ENCODE data around the gene IL4R.
"Not testable (repeated sequence)": the region's sequence is repeated elsewhere in the genome, so short reads cannot be mapped to it uniquely, and the experiment has no call there.

IL4R gene

GRCh38 chr16:27315333-27316037, 1.7 kb downstream of the IL4R start:
- no peak for DNase-seq

- DNase-seq: no peak
These were observed 2.4 kb downstream of the IL4R start for GRCh38 chr16:27316038-27316680.

- no peak for DNase-seq
These were observed 3.5 kb downstream of the IL4R start for GRCh38 chr16:27317320-27317719.

GRCh38 chr16:27317738-27318391, 4.1 kb downstream of the IL4R start:
- no peak for DNase-seq

- DNase-seq: peak in 1 of 2 donors; percentile 20
These were observed 4.8 kb downstream of the IL4R start for GRCh38 chr16:27318392-27319256.

GRCh38 chr16:27319257-27319965, 5.6 kb downstream of the IL4R start:
- no peak for DNase-seq

- DNase-seq: no peak
These were observed 6.7 kb downstream of the IL4R start for GRCh38 chr16:27320261-27321012.

- DNase-seq: no peak
These were observed 7.5 kb downstream of the IL4R start for GRCh38 chr16:27321013-27321915.

GRCh38 chr16:27322858-27323780, 9.3 kb downstream of the IL4R start:
- no peak for DNase-seq

- no peak for DNase-seq
These were observed 10.2 kb downstream of the IL4R start for GRCh38 chr16:27323781-27324561.

- no peak for DNase-seq
These were observed 11.1 kb downstream of the IL4R start for GRCh38 chr16:27324851-27325301.

- DNase-seq: no peak
These were observed 12.0 kb downstream of the IL4R start for GRCh38 chr16:27325736-27326135.

- DNase-seq: no peak
These were observed 12.5 kb downstream of the IL4R start for GRCh38 chr16:27326251-27326650.

- peak in 1 of 2 donors; percentile 33 for DNase-seq
These were observed 13.2 kb downstream of the IL4R start for GRCh38 chr16:27326738-27327585.

GRCh38 chr16:27327586-27327915, 13.8 kb downstream of the IL4R start:
- no peak for DNase-seq

- no peak for DNase-seq
These were observed 15.2 kb downstream of the IL4R start for GRCh38 chr16:27328937-27329336.

GRCh38 chr16:27329376-27330079, 15.8 kb downstream of the IL4R start:
- not testable (repeated sequence) for DNase-seq
